Measurements from ENCODE around the gene FAM184B. TPM values are rescaled to one million over a fixed set of nuclear protein-coding genes. Genes with fewer than 3 reads are reported as not detected.
A peak's percentile ranks its signal among the peaks of the same experiment; 100 is the strongest.

Gene FAM184B
- total RNA-seq, 1 experiment from 2014 or later = 0.07 TPM

- ChIA-PET POLR2A (no interaction called here), CTCF (interaction anchor here (1.0 to 2.8 kb wide), 2 partner anchors 88 to 164 kb away, joined by 5 to 11 read pairs; no protein-coding TSS in a partner anchor), RAD21 (ENCODE audit: low non-redundant PET in 1 of 2, low total read pairs in 2 of 2, uncharacterized antibody in 2 of 2, unreplicated experiment in 2 of 2) (no interaction called here)
- Histone ChIP-seq H3K4me3 (replicated peaks in 1 of 2; ENCODE audit: low read depth in 1 of 2, low read length in 2 of 2) (no peak overlapping the region), H3K4me2 (ENCODE audit: low read length) (no peak overlapping the region), H3K27ac (ENCODE audit: low read depth, low read length) (no peak overlapping the region), H3K9me2 (ENCODE audit: insufficient read depth) (no peaks in the 10 kb centered on the region), H3K4me1 (ENCODE audit: control insufficient read depth in 1 of 2, insufficient read depth in 2 of 2, low read length in 2 of 2) (no peaks in the 10 kb centered on the region), H4K20me1 (ENCODE audit: insufficient read depth) (no peaks in the 10 kb centered on the region), H3K79me2 (ENCODE audit: insufficient read depth, low read length) (peaks cover 6% of the 10 kb centered on the region), H2AFZ (ENCODE audit: low read depth, low read length, poor library complexity, severe bottlenecking) (no peak overlapping the region), H3K9me3 (ENCODE audit: control insufficient read depth in 1 of 2, insufficient read depth in 1 of 2, low read depth in 1 of 2, low read length in 2 of 2) (no peaks in the 10 kb centered on the region), H3K9ac (ENCODE audit: low read length) (no peak overlapping the region), H3K27me3 (ENCODE audit: insufficient read depth, low read length) (no peaks in the 10 kb centered on the region), H3K36me3 (ENCODE audit: control insufficient read depth in 1 of 2, insufficient read depth in 2 of 2, low read length in 2 of 2) (peaks cover 15 to 27% of the 10 kb centered on the region in 2 experiments)
- ATAC-seq (peak; percentile 41), DNase-seq (ENCODE audit: low read depth, low spot score) (no peak)
- no TSS peak for BruUV-seq (replicated peaks)
- no peak for TF ChIP-seq CBX3 (IDR thresholded peaks at IDR 0.05; ENCODE audit: low read depth)
- intact Hi-C loops (cut with micrococcal nuclease) = loop anchor here (1.0 kb wide), 2 partner anchors 87 to 124 kb away; partner anchors contain the start of gene QDPR
Observed at GRCh38 chr4:17636341-17636695, 145.1 kb downstream of the FAM184B start.

GRCh38 chr4:17635056-17635455 is 146.4 kb downstream of the FAM184B start:
- no peak for DNase-seq (ENCODE audit: low read depth, low spot score)
- Histone ChIP-seq H3K9me3 (ENCODE audit: control insufficient read depth in 1 of 2, insufficient read depth in 1 of 2, low read depth in 1 of 2, low read length in 2 of 2) (no peaks in the 10 kb centered on the region), H3K4me3 (replicated peaks in 1 of 2; ENCODE audit: low read depth in 1 of 2, low read length in 2 of 2) (no peak overlapping the region), H3K9me2 (ENCODE audit: insufficient read depth) (no peaks in the 10 kb centered on the region), H3K9ac (ENCODE audit: low read length) (no peak overlapping the region), H2AFZ (ENCODE audit: low read depth, low read length, poor library complexity, severe bottlenecking) (no peak overlapping the region), H3K79me2 (ENCODE audit: insufficient read depth, low read length) (peaks cover 17% of the 10 kb centered on the region), H3K4me1 (ENCODE audit: control insufficient read depth in 1 of 2, insufficient read depth in 2 of 2, low read length in 2 of 2) (no peaks in the 10 kb centered on the region), H3K27ac (ENCODE audit: low read depth, low read length) (no peak overlapping the region), H3K4me2 (ENCODE audit: low read length) (no peak overlapping the region), H4K20me1 (ENCODE audit: insufficient read depth) (no peaks in the 10 kb centered on the region), H3K36me3 (ENCODE audit: control insufficient read depth in 1 of 2, insufficient read depth in 2 of 2, low read length in 2 of 2) (peaks cover 25 to 33% of the 10 kb centered on the region in 2 experiments), H3K27me3 (ENCODE audit: insufficient read depth, low read length) (no peaks in the 10 kb centered on the region)
- intact Hi-C loops (cut with micrococcal nuclease) = no loop called here
- CTCF ChIA-PET = interaction anchor here (2.8 kb wide), 1 partner anchor 86 kb away, joined by 11 read pairs; no protein-coding TSS in a partner anchor
- BruUV-seq (replicated peaks) = no TSS peak
- POLR2A ChIA-PET = no interaction called here
- no peak for ATAC-seq
- RAD21 ChIA-PET (ENCODE audit: low non-redundant PET in 1 of 2, low total read pairs in 2 of 2, uncharacterized antibody in 2 of 2, unreplicated experiment in 2 of 2) = no interaction called here
- TF ChIP-seq MAX (IDR thresholded peaks at IDR 0.05) (no peak), CEBPB (IDR thresholded peaks at IDR 0.05; ENCODE audit: low read depth) (no peak), CBX3 (IDR thresholded peaks at IDR 0.05; ENCODE audit: low read depth) (no peak), ELF1 (IDR thresholded peaks at IDR 0.05; ENCODE audit: borderline replicate concordance, low read depth) (no peak), SRF (IDR thresholded peaks at IDR 0.05; ENCODE audit: low read depth) (no peak), CTCF (IDR thresholded peaks at IDR 0.05 in 2 of 3, conservative IDR thresholded peaks at IDR 0.05 in 1 of 3; ENCODE audit: borderline replicate concordance in 1 of 3, insufficient read depth in 1 of 3, low read depth in 2 of 3, low read length in 2 of 3) (no peak), ZBTB33 (IDR thresholded peaks at IDR 0.05; ENCODE audit: extremely low read depth, insufficient replicate concordance, low read length) (no peak), RAD21 (IDR thresholded peaks at IDR 0.05; ENCODE audit: low read depth) (no peak), SIN3A (IDR thresholded peaks at IDR 0.05; ENCODE audit: low read depth) (no peak)

Measured in HCT116 (cell line).